Measurements from ENCODE around the gene SCYL1.

SCYL1 gene

DNA sequence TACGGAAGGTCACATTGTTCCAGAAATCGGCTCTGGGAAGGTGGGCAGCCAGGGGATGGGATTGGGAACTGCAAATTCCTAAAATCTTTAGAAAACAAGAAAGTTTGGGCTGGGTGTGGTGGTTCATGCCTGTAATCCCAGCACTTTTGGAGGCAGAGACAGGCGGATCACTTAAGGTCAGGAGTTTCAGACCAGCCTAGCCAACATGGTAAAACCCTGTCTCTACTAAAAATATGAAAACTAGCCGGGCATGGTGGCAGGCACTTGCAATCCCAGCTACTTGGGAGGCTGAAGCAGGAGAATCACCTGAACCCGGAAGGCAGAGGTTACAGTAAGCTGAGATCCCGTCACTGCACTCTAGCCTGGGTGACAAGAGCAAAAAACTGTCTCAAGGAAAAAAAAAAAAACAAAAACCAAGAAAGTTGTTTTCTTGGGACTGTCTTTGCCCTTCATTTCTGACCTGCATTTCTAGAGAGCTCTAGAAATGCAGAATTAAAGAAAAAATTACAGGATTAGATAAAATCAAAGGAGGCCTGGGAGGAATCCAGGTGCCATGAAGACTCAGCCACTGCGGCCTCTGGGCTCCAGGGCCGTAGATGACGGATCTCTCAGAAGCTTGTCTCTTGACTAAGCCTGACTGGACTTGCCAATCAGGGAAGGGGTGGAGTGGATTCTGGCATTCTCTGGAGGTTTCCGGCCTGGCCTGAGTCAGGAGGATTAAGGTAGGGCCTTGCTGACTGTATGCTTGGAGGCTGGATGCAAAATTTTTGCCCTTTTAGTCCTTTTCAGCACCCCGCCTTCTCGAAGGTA lies 31.3 kb upstream of the SCYL1 start:
- no peak for DNase-seq (ENCODE audit: low read depth in 2 of 2)

DNA sequence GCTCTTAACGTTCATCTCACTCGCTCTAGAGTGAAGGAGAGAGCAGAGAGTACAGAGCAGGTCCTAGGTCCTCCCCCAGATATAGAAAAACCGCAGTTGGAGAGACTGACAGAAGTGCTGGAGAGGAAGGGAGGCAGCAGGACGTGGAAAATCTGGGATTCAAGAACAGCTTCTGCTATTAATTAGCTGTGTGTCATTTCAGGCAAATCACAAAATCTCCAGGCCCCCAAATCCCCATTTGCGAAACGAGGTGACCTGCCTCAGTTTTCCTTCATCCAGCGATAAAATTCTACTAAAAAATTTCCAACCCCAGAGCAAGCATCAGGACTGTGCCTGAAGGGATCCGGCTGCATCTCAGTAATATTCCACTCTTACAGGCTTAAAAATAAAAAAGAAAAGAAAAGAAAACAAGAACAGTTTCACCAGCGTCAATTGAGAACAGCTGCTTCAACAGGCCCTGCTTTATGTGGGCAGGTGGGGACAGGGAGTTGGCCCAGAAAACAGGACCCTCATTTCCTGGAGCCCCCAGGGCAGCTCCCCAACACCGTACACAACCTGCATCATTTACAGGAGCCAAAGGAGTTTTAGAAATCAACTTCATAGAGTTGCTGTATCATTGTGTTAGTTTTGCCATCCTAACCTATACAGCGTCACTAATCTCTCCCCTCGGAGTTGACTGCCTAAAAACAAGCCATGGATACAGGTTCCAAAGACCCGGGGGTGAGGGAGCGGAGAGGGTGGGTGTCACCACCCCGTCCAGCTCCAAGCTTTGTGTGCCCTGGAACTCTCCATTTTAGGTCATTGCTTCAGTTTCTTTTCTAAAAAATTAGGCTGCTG lies 28.4 kb upstream of the SCYL1 start:
- no peak for DNase-seq (ENCODE audit: low read depth in 2 of 2)

DNA sequence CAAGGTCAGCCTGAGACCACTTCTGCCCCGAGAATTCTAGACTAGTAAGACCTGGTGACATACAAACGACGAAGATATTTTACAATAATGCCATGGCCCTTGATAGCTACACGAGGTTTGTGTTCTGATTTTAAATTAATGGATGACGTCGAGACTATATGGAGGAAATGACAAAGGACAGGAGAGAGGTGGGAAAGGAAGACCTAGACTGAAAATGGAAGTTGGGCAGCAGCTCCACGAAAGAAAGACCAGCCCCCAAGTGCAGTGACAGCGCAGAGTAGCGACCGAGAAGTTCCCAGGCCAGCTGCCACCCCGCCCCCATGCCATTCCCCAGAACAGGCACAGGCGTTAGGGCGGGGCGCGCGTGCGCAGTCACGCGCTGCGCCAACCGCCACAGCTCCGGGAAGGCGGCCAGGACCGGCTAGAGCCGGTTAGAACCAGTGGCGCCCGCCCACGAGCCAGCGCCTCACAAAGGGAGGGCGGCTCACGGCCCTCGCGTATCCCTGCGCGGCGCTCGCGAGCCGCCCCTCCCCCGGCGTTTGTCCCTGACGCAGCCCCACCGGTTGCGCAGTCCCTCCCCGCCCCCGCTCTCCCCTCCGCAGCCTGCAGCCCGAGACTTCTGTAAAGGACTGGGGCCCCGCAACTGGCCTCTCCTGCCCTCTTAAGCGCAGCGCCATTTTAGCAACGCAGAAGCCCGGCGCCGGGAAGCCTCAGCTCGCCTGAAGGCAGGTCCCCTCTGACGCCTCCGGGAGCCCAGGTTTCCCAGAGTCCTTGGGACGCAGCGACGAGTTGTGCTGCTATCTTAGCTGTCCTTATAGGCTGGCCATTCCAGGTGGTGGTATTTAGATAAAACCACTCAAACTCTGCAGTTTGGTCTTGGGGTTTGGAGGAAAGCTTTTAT lies 27.5 kb upstream of the SCYL1 start:
- DNase-seq (ENCODE audit: low read depth in 2 of 2), result peak; percentile 92 to 99

DNA sequence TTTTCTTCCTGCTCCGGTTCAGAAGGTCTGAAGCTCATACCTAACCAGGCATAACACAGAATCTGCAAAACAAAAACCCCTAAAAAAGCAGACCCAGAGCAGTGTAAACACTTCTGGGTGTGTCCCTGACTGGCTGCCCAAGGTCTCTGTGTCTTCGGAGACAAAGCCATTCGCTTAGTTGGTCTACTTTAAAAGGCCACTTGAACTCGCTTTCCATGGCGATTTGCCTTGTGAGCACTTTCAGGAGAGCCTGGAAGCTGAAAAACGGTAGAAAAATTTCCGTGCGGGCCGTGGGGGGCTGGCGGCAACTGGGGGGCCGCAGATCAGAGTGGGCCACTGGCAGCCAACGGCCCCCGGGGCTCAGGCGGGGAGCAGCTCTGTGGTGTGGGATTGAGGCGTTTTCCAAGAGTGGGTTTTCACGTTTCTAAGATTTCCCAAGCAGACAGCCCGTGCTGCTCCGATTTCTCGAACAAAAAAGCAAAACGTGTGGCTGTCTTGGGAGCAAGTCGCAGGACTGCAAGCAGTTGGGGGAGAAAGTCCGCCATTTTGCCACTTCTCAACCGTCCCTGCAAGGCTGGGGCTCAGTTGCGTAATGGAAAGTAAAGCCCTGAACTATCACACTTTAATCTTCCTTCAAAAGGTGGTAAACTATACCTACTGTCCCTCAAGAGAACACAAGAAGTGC lies 26.7 kb upstream of the SCYL1 start:
- peak; percentile 48 to 49 for DNase-seq (ENCODE audit: low read depth in 2 of 2)

DNA sequence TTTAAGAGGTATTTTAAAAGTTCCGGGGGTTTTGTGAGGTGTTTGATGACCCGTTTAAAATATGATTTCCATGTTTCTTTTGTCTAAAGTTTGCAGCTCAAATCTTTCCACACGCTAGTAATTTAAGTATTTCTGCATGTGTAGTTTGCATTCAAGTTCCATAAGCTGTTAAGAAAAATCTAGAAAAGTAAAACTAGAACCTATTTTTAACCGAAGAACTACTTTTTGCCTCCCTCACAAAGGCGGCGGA lies 26.2 kb upstream of the SCYL1 start:
- DNase-seq (ENCODE audit: low read depth in 2 of 2), result no peak

DNA sequence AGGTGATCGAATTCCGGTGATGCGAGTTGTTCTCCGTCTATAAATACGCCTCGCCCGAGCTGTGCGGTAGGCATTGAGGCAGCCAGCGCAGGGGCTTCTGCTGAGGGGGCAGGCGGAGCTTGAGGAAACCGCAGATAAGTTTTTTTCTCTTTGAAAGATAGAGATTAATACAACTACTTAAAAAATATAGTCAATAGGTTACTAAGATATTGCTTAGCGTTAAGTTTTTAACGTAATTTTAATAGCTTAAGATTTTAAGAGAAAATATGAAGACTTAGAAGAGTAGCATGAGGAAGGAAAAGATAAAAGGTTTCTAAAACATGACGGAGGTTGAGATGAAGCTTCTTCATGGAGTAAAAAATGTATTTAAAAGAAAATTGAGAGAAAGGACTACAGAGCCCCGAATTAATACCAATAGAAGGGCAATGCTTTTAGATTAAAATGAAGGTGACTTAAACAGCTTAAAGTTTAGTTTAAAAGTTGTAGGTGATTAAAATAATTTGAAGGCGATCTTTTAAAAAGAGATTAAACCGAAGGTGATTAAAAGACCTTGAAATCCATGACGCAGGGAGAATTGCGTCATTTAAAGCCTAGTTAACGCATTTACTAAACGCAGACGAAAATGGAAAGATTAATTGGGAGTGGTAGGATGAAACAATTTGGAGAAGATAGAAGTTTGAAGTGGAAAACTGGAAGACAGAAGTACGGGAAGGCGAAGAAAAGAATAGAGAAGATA lies 25.7 kb upstream of the SCYL1 start, which contains the start of gene MALAT1:
TSS of gene MALAT1 (plus strand) at position 69 of the 736 bp plus-strand sequence.
- peak; percentile 85 to 92 for DNase-seq (ENCODE audit: low read depth in 2 of 2)

DNA sequence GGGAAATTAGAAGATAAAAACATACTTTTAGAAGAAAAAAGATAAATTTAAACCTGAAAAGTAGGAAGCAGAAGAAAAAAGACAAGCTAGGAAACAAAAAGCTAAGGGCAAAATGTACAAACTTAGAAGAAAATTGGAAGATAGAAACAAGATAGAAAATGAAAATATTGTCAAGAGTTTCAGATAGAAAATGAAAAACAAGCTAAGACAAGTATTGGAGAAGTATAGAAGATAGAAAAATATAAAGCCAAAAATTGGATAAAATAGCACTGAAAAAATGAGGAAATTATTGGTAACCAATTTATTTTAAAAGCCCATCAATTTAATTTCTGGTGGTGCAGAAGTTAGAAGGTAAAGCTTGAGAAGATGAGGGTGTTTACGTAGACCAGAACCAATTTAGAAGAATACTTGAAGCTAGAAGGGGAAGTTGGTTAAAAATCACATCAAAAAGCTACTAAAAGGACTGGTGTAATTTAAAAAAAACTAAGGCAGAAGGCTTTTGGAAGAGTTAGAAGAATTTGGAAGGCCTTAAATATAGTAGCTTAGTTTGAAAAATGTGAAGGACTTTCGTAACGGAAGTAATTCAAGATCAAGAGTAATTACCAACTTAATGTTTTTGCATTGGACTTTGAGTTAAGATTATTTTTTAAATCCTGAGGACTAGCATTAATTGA lies 25.0 kb upstream of the SCYL1 start:
- DNase-seq (ENCODE audit: low read depth in 2 of 2), result no peak

DNA sequence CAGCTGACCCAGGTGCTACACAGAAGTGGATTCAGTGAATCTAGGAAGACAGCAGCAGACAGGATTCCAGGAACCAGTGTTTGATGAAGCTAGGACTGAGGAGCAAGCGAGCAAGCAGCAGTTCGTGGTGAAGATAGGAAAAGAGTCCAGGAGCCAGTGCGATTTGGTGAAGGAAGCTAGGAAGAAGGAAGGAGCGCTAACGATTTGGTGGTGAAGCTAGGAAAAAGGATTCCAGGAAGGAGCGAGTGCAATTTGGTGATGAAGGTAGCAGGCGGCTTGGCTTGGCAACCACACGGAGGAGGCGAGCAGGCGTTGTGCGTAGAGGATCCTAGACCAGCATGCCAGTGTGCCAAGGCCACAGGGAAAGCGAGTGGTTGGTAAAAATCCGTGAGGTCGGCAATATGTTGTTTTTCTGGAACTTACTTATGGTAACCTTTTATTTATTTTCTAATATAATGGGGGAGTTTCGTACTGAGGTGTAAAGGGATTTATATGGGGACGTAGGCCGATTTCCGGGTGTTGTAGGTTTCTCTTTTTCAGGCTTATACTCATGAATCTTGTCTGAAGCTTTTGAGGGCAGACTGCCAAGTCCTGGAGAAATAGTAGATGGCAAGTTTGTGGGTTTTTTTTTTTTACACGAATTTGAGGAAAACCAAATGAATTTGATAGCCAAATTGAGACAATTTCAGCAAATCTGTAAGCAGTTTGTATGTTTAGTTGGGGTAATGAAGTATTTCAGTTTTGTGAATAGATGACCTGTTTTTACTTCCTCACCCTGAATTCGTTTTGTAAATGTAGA lies 24.3 kb upstream of the SCYL1 start:
- no peak for DNase-seq (ENCODE audit: low read depth in 2 of 2)

DNA sequence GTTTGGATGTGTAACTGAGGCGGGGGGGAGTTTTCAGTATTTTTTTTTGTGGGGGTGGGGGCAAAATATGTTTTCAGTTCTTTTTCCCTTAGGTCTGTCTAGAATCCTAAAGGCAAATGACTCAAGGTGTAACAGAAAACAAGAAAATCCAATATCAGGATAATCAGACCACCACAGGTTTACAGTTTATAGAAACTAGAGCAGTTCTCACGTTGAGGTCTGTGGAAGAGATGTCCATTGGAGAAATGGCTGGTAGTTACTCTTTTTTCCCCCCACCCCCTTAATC lies 23.8 kb upstream of the SCYL1 start:
- no peak for DNase-seq (ENCODE audit: low read depth in 2 of 2)

DNA sequence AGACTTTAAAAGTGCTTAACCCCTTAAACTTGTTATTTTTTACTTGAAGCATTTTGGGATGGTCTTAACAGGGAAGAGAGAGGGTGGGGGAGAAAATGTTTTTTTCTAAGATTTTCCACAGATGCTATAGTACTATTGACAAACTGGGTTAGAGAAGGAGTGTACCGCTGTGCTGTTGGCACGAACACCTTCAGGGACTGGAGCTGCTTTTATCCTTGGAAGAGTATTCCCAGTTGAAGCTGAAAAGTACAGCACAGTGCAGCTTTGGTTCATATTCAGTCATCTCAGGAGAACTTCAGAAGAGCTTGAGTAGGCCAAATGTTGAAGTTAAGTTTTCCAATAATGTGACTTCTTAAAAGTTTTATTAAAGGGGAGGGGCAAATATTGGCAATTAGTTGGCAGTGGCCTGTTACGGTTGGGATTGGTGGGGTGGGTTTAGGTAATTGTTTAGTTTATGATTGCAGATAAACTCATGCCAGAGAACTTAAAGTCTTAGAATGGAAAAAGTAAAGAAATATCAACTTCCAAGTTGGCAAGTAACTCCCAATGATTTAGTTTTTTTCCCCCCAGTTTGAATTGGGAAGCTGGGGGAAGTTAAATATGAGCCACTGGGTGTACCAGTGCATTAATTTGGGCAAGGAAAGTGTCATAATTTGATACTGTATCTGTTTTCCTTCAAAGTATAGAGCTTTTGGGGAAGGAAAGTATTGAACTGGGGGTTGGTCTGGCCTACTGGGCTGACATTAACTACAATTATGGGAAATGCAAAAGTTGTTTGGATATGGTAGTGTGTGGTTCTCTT lies 23.2 kb upstream of the SCYL1 start:
- DNase-seq (ENCODE audit: low read depth in 2 of 2), result no peak

DNA sequence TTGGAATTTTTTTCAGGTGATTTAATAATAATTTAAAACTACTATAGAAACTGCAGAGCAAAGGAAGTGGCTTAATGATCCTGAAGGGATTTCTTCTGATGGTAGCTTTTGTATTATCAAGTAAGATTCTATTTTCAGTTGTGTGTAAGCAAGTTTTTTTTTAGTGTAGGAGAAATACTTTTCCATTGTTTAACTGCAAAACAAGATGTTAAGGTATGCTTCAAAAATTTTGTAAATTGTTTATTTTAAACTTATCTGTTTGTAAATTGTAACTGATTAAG lies 22.7 kb upstream of the SCYL1 start:
- DNase-seq (ENCODE audit: low read depth in 2 of 2), result no peak

DNA sequence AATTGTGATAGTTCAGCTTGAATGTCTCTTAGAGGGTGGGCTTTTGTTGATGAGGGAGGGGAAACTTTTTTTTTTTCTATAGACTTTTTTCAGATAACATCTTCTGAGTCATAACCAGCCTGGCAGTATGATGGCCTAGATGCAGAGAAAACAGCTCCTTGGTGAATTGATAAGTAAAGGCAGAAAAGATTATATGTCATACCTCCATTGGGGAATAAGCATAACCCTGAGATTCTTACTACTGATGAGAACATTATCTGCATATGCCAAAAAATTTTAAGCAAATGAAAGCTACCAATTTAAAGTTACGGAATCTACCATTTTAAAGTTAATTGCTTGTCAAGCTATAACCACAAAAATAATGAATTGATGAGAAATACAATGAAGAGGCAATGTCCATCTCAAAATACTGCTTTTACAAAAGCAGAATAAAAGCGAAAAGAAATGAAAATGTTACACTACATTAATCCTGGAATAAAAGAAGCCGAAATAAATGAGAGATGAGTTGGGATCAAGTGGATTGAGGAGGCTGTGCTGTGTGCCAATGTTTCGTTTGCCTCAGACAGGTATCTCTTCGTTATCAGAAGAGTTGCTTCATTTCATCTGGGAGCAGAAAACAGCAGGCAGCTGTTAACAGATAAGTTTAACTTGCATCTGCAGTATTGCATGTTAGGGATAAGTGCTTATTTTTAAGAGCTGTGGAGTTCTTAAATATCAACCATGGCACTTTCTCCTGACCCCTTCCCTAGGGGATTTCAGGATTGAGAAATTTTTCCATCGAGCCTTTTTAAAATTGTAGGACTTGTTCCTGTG lies 22.1 kb upstream of the SCYL1 start:
- DNase-seq (ENCODE audit: low read depth in 2 of 2), result no peak

DNA sequence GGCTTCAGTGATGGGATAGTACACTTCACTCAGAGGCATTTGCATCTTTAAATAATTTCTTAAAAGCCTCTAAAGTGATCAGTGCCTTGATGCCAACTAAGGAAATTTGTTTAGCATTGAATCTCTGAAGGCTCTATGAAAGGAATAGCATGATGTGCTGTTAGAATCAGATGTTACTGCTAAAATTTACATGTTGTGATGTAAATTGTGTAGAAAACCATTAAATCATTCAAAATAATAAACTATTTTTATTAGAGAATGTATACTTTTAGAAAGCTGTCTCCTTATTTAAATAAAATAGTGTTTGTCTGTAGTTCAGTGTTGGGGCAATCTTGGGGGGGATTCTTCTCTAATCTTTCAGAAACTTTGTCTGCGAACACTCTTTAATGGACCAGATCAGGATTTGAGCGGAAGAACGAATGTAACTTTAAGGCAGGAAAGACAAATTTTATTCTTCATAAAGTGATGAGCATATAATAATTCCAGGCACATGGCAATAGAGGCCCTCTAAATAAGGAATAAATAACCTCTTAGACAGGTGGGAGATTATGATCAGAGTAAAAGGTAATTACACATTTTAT lies 21.4 kb upstream of the SCYL1 start:
- no peak for DNase-seq (ENCODE audit: low read depth in 2 of 2)

DNA sequence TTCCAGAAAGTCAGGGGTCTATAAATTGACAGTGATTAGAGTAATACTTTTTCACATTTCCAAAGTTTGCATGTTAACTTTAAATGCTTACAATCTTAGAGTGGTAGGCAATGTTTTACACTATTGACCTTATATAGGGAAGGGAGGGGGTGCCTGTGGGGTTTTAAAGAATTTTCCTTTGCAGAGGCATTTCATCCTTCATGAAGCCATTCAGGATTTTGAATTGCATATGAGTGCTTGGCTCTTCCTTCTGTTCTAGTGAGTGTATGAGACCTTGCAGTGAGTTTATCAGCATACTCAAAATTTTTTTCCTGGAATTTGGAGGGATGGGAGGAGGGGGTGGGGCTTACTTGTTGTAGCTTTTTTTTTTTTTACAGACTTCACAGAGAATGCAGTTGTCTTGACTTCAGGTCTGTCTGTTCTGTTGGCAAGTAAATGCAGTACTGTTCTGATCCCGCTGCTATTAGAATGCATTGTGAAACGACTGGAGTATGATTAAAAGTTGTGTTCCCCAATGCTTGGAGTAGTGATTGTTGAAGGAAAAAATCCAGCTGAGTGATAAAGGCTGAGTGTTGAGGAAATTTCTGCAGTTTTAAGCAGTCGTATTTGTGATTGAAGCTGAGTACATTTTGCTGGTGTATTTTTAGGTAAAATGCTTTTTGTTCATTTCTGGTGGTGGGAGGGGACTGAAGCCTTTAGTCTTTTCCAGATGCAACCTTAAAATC lies 20.8 kb upstream of the SCYL1 start:
- no peak for DNase-seq (ENCODE audit: low read depth in 2 of 2)

DNA sequence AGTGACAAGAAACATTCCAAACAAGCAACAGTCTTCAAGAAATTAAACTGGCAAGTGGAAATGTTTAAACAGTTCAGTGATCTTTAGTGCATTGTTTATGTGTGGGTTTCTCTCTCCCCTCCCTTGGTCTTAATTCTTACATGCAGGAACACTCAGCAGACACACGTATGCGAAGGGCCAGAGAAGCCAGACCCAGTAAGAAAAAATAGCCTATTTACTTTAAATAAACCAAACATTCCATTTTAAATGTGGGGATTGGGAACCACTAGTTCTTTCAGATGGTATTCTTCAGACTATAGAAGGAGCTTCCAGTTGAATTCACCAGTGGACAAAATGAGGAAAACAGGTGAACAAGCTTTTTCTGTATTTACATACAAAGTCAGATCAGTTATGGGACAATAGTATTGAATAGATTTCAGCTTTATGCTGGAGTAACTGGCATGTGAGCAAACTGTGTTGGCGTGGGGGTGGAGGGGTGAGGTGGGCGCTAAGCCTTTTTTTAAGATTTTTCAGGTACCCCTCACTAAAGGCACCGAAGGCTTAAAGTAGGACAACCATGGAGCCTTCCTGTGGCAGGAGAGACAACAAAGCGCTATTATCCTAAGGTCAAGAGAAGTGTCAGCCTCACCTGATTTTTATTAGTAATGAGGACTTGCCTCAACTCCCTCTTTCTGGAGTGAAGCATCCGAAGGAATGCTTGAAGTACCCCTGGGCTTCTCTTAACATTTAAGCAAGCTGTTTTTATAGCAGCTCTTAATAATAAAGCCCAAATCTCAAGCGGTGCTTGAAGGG lies 20.0 kb upstream of the SCYL1 start:
- no peak for DNase-seq (ENCODE audit: low read depth in 2 of 2)

DNA sequence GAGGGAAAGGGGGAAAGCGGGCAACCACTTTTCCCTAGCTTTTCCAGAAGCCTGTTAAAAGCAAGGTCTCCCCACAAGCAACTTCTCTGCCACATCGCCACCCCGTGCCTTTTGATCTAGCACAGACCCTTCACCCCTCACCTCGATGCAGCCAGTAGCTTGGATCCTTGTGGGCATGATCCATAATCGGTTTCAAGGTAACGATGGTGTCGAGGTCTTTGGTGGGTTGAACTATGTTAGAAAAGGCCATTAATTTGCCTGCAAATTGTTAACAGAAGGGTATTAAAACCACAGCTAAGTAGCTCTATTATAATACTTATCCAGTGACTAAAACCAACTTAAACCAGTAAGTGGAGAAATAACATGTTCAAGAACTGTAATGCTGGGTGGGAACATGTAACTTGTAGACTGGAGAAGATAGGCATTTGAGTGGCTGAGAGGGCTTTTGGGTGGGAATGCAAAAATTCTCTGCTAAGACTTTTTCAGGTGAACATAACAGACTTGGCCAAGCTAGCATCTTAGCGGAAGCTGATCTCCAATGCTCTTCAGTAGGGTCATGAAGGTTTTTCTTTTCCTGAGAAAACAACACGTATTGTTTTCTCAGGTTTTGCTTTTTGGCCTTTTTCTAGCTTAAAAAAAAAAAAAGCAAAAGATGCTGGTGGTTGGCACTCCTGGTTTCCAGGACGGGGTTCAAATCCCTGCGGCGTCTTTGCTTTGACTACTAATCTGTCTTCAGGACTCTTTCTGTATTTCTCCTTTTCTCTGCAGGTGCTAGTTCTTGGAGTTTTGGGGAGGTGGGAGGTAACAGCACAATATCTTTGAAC lies 19.2 kb upstream of the SCYL1 start:
- DNase-seq (ENCODE audit: low read depth in 2 of 2), result no peak

All from stimulated activated CD8-positive, alpha-beta memory T cell treated with anti-CD3 and anti-CD28 coated beads, Interleukin-7, amount 100 ng/mL, for 4 hours (primary cell).